Measurements from ENCODE around the gene SPOCK3. TPM values are rescaled to one million over a fixed set of nuclear protein-coding genes. Genes with fewer than 3 reads are reported as not detected.

The SPOCK3 gene
- total and polyA plus RNA-seq, 10 of the 15 experiments (the other 5 are each of a cell fraction or from before 2014, with no cell fraction given), result 0.06 to 0.39 (median 0.09) TPM; not detected in 5

DNA sequence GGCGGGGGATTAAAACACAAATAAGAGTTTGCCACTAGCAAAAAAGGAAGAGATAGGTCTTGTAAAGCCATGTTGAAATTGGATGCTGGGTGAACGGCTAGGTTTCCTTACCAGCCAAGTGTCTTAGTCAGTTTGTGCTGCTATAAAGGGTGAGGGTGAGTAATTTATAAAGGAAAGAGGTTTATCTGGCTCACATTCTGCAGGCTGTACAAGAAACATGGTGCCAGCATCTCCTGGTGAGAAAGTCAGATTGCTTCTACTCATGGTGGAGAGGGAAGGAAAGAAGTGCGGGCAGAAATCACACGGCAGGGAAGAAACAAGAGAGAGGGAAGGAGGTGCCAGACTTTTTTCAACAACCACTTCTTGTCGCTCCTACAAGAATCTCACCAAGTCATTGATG is 507.5 kb downstream of the SPOCK3 start (continued):
- TF ChIP-seq, protein P1, sequence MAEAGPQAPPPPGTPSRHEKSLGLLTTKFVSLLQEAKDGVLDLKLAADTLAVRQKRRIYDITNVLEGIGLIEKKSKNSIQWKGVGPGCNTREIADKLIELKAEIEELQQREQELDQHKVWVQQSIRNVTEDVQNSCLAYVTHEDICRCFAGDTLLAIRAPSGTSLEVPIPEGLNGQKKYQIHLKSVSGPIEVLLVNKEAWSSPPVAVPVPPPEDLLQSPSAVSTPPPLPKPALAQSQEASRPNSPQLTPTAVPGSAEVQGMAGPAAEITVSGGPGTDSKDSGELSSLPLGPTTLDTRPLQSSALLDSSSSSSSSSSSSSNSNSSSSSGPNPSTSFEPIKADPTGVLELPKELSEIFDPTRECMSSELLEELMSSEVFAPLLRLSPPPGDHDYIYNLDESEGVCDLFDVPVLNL (IDR thresholded peaks at IDR 0.05; ENCODE audit: low read depth, low read length), result no peak
- no peak for TF ChIP-seq KDM1A (IDR thresholded peaks at IDR 0.05; ENCODE audit: borderline replicate concordance)
- TF ChIP-seq GATAD2B (conservative IDR thresholded peaks at IDR 0.05; ENCODE audit: low read depth), result no peak
- no peak for TF ChIP-seq CREB1 (IDR thresholded peaks at IDR 0.05; ENCODE audit: low read depth)
- no peak for TF ChIP-seq ZSCAN29 (IDR thresholded peaks at IDR 0.05)
- no peak for TF ChIP-seq POLR2AphosphoS2 (IDR thresholded peaks at IDR 0.05; ENCODE audit: low read depth, low read length)
- no peak for TF ChIP-seq ATF7 (IDR thresholded peaks at IDR 0.05; ENCODE audit: low read depth)
- no peak for TF ChIP-seq RBBP5 (conservative IDR thresholded peaks at IDR 0.05)
- no peak for TF ChIP-seq HCFC1 (IDR thresholded peaks at IDR 0.05; ENCODE audit: low read length)
- no peak for TF ChIP-seq TCF12 (IDR thresholded peaks at IDR 0.05; ENCODE audit: low read depth, low read length)
- TF ChIP-seq JUND (IDR thresholded peaks at IDR 0.05; ENCODE audit: low read depth, low read length), result no peak

DNA sequence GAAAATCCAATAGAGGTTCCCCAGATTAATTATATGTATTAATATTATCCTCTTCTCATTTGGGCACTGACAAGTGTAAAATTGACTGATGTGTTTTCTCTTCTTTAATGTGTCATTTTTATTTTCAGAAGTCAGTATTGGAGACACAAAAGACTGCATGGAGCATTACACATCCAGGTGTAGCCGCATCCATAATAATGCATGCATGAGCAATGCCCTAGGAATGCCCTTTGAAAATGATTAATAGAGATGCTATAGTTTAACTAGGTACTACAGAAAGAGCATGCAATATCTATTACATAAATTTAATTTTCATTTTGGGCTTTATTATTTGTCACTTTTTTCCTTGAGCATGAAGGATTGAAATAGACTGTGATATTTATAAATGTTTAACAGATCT is 509.9 kb downstream of the SPOCK3 start:
- no TSS peak for BruUV-seq (replicated peaks)
- SMC1A ChIA-PET (ENCODE audit: uncharacterized antibody, unreplicated experiment), result no interaction called here
- POLR2A ChIA-PET, result no interaction called here
- DNase-seq (ENCODE audit: low read depth, low spot score) (no peak), ATAC-seq (no peak), FAIRE-seq (no peak)
- no peaks in the 10 kb centered on the region for H3K4me1 ChIP-seq (ENCODE audit: control insufficient read depth, insufficient read depth, low read length)
- H2AFZ ChIP-seq (ENCODE audit: control insufficient read depth, low read depth, low read length), result no peak overlapping the region
- TF ChIP-seq HCFC1 (IDR thresholded peaks at IDR 0.05; ENCODE audit: low read length) (no peak), ESRRA (IDR thresholded peaks at IDR 0.05; ENCODE audit: low read length) (no peak), TCF7 (IDR thresholded peaks at IDR 0.05; ENCODE audit: borderline replicate concordance) (no peak)
- CTCF ChIA-PET, result no interaction called here
- no peaks in the 10 kb centered on the region for H3K27me3 ChIP-seq (replicated peaks in 1 of 2; ENCODE audit: control insufficient read depth in 2 of 2, insufficient read depth in 2 of 2, low read length in 1 of 2)
- no peaks in the 10 kb centered on the region for H3K9me3 ChIP-seq (replicated peaks; ENCODE audit: control insufficient read depth, insufficient read depth, low read length)
- 100% methylated on average over 1 of the region's 1 CpG for WGBS (ENCODE audit: insufficient coverage, insufficient replicate concordance, low lambda C conversion rate, missing lambda C conversion rate)
- RAD21 ChIA-PET (ENCODE audit: unreplicated experiment), result no interaction called here
- H3K36me3 ChIP-seq (ENCODE audit: control insufficient read depth in 2 of 2, insufficient read depth in 2 of 2, low read length in 1 of 2), result no peaks in the 10 kb centered on the region
- H4K20me1 ChIP-seq (ENCODE audit: control insufficient read depth, insufficient read depth), result no peaks in the 10 kb centered on the region
- no peak overlapping the region for H3K27ac ChIP-seq (ENCODE audit: control insufficient read depth, insufficient read depth)
- intact Hi-C loops (cut with micrococcal nuclease; ENCODE audit: unreplicated experiment), result no loop called here
- no peaks in the 10 kb centered on the region for H3K79me2 ChIP-seq (ENCODE audit: control insufficient read depth, insufficient read depth, low read length)
- in situ Hi-C loops (cut with MboI), result no loop called here
- no peak overlapping the region for H3K4me2 ChIP-seq (ENCODE audit: control insufficient read depth, insufficient read depth)
- no peak overlapping the region for H3K9ac ChIP-seq (ENCODE audit: control insufficient read depth, insufficient read depth, low read length)
- no peak overlapping the region for H3K4me3 ChIP-seq

Data from GM12878 (cell line).